Body of pancreas (tissue), 4 donors: ENCODE data around the gene PPFIBP2.

Experiments used
- POLR2A ChIP-seq, 3 donors: fragments of 450-650 bp; IDR thresholded peaks; one replicate each; pipeline ENCODE4 v1.6.1; 2016; ENCODE audit warnings: antibody characterized with exemption in 3 of 3, mild to moderate bottlenecking in 2 of 3
- TF ChIP-seq, protein P1 (sequence below), 7 experiments: fragments of 450-650 bp in 4 of 7; fragments of 200-600 bp in 3 of 7; sonication (generic) in 3 of 7; IDR thresholded peaks; one replicate each; pipeline ENCODE4 v1.5.1; 2016 to 2019; ENCODE audit warnings: antibody characterized with exemption in 7 of 7

DNA sequence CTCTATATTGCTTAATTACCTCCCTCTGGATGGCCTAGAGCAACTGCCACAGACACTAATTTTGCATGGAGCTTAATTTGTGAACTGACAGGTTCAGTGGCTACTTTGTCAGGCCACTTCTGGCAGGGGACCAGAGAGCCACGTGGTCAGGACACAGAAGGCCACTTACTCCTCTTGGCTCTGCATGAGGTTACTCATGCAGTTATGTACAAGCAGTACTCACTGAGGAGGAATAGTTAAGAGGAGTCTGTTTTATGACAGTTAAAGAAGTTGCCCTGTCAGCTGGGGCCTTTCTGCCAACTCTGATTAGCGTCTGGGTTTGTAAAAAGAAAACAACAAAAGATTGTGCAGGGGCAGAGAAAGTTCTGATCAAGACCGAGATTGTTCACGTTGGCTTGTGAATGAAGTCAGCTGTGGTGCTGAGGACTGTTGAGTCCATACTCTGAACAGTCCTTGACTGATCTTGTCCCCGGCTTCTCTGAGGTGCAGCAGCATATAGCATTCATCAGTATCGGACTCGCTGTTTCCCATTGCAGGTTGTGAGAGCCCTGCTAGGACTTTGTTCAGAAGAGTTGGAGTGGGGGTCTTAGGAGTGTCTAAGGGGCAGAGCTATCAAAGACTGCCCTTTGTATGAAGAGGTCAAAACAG is 41.4 kb downstream of the PPFIBP2 start:
- TF ChIP-seq, protein P1, sequence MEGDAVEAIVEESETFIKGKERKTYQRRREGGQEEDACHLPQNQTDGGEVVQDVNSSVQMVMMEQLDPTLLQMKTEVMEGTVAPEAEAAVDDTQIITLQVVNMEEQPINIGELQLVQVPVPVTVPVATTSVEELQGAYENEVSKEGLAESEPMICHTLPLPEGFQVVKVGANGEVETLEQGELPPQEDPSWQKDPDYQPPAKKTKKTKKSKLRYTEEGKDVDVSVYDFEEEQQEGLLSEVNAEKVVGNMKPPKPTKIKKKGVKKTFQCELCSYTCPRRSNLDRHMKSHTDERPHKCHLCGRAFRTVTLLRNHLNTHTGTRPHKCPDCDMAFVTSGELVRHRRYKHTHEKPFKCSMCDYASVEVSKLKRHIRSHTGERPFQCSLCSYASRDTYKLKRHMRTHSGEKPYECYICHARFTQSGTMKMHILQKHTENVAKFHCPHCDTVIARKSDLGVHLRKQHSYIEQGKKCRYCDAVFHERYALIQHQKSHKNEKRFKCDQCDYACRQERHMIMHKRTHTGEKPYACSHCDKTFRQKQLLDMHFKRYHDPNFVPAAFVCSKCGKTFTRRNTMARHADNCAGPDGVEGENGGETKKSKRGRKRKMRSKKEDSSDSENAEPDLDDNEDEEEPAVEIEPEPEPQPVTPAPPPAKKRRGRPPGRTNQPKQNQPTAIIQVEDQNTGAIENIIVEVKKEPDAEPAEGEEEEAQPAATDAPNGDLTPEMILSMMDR (IDR thresholded peaks at IDR 0.05) = no peak
- no peak for TF ChIP-seq POLR2A (IDR thresholded peaks at IDR 0.05)
